G401.6 (cell line): ENCODE data around the gene SMARCB1.

Experiments used
- FAIRE-seq: peaks from 2 replicates; lab custom pipeline; 2012; peaks lifted over from hg19 to GRCh38; lab: Jason Lieb, UNC

SMARCB1 gene

GRCh38 chr22:23832226-23833016, 45.7 kb downstream of the SMARCB1 start:
- no peak for FAIRE-seq

GRCh38 chr22:23833017-23833751, 46.4 kb downstream of the SMARCB1 start:
- no peak for FAIRE-seq

- no peak for FAIRE-seq
Observed at GRCh38 chr22:23833911-23834317, 47.1 kb downstream of the SMARCB1 start.

- no peak for FAIRE-seq
Observed at GRCh38 chr22:23834406-23834792, 47.6 kb downstream of the SMARCB1 start.

GRCh38 chr22:23834793-23835483, 48.2 kb downstream of the SMARCB1 start:
- FAIRE-seq = no peak

GRCh38 chr22:23835484-23836144, 48.8 kb downstream of the SMARCB1 start:
- no peak for FAIRE-seq

GRCh38 chr22:23836281-23836680, 49.5 kb downstream of the SMARCB1 start:
- no peak for FAIRE-seq

- no peak for FAIRE-seq
Observed at GRCh38 chr22:23836692-23837495, 50.1 kb downstream of the SMARCB1 start.

GRCh38 chr22:23837496-23837859, 50.7 kb downstream of the SMARCB1 start:
- no peak for FAIRE-seq

GRCh38 chr22:23837911-23838680, 51.3 kb downstream of the SMARCB1 start:
- FAIRE-seq = no peak

GRCh38 chr22:23838681-23839468, 52.1 kb downstream of the SMARCB1 start, which contains the start of gene DERL3:
Gene DERL3, minus strand, starts transcription at chr22:23839006. Its CDS starts 19 bp downstream, at chr22:23838987.
- no peak for FAIRE-seq

GRCh38 chr22:23840026-23840425, 53.3 kb downstream of the SMARCB1 start:
- FAIRE-seq = no peak

GRCh38 chr22:23841292-23841691, 54.5 kb downstream of the SMARCB1 start:
- no peak for FAIRE-seq

- no peak for FAIRE-seq
Observed at GRCh38 chr22:23841736-23842445, 55.1 kb downstream of the SMARCB1 start.

- FAIRE-seq = no peak
Observed at GRCh38 chr22:23842599-23842998, 55.8 kb downstream of the SMARCB1 start.

- no peak for FAIRE-seq
Observed at GRCh38 chr22:23844739-23845202, 58.0 kb downstream of the SMARCB1 start.

GRCh38 chr22:23845265-23846080, 58.7 kb downstream of the SMARCB1 start:
- FAIRE-seq = no peak

- no peak for FAIRE-seq
Observed at GRCh38 chr22:23846081-23846469, 59.3 kb downstream of the SMARCB1 start.
